HG03342 (cell line): Measurements from ENCODE around the gene MTX1.
A peak's percentile ranks its signal among the peaks of the same experiment; 100 is the strongest.
"Not testable (repeated sequence)": the region's sequence is repeated elsewhere in the genome, so short reads cannot be mapped to it uniquely, and the experiment has no call there.

Experiments
- ATAC-seq: cut with Tn5 transposase; IDR thresholded peaks from one replicate; pipeline ENCODE4 v1.9.1; 2021; ENCODE audit warnings: mild to moderate bottlenecking, moderate library complexity; ENCODE audit not compliant: unreplicated experiment

The MTX1 gene

DNA sequence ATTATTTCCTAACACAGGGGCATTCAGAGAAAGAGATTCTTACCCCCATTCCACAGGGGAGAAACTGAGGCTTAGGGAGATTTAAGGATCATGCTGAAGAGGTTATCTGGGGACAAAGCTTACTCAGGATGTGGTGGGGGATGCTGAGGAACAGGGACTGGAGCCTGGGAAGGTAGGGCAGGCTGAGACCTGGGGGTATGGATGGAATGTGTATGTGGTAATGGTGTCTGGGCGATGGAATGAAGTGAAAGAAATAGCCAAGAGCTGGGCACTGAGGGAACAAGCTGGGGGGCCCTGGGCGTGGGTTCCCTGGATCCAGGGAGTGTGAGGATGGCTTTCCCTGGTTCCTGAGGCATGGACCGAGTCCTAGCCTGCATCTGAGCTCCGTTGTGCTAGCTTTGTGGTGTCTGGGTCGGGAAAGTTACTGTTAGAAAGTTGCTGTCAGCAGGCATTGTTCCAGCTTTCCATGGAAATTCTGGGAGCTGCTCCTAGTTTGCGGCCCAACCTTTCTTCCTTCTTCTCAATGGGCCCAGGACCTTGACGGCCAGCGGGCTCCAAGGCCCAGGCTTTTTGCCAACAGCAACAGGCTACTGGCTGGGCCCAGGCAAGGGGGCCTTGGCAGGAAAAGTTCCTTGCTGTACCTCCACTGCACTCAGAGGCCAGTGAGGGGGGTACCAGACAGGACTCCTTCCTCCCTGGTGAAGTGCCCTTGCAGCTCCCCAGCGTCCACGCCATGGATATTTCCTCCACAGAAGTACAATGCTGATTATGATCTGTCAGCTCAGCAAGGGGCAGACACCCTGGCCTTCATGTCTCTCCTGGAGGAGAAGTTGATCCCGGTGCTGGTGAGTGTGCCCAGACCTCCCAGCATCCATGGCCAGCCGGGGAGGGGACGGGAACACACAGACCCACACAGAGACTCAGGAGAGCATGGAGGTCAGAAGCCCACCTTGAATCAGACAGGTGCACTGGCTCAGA is 23.8 kb downstream of the MTX1 start:
- ATAC-seq, result not testable (repeated sequence)

DNA sequence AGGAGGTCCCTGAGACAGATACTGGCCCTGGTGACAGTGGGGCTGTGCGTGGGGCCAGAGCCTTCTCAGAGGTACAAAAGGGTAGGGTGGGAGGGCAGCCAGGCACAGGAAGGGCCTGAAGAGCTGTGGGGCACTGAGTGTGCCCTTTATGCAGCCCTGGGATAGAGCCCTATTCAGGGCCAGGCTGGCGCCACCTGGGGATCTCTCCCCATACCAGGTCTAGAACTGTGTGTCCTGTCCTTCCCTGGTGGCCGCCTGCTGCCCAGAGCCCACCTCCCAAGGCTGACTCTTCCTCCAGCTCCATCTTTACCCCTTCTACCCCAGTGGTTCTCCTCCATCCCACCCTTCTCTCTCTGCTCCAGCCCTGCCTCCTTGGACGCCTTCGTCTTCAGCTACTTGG is 25.0 kb downstream of the MTX1 start:
- ATAC-seq, result not testable (repeated sequence)

- ATAC-seq, result not testable (repeated sequence)
These were observed 26.9 kb downstream of the MTX1 start for GRCh38 chr1:155235375-155235774.

DNA sequence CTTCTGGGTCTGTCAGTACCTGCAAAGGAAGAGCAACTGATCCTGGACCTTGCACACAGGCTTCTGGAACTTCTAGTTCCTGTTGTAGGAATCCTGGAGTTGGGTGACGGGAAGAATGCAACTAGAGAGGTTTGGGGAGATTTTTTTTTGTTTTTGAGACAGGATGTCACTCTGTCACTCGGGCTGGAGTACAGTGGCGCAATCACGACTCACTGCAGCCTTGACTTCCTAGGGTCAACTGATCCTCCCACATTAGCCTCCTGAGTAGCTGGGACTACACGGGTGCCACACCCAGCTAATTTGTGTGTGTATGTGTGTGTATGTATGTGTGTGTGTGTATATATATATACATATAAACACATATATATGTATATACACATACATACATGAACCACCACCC is 28.0 kb downstream of the MTX1 start:
- no peak for ATAC-seq

GRCh38 chr1:155241069-155241679 is 32.7 kb downstream of the MTX1 start:
- ATAC-seq, result peak; percentile 33

- no peak for ATAC-seq
These were observed 33.4 kb downstream of the MTX1 start for GRCh38 chr1:155241841-155242264.

GRCh38 chr1:155242805-155243358 is 34.4 kb downstream of the MTX1 start:
- no peak for ATAC-seq

DNA sequence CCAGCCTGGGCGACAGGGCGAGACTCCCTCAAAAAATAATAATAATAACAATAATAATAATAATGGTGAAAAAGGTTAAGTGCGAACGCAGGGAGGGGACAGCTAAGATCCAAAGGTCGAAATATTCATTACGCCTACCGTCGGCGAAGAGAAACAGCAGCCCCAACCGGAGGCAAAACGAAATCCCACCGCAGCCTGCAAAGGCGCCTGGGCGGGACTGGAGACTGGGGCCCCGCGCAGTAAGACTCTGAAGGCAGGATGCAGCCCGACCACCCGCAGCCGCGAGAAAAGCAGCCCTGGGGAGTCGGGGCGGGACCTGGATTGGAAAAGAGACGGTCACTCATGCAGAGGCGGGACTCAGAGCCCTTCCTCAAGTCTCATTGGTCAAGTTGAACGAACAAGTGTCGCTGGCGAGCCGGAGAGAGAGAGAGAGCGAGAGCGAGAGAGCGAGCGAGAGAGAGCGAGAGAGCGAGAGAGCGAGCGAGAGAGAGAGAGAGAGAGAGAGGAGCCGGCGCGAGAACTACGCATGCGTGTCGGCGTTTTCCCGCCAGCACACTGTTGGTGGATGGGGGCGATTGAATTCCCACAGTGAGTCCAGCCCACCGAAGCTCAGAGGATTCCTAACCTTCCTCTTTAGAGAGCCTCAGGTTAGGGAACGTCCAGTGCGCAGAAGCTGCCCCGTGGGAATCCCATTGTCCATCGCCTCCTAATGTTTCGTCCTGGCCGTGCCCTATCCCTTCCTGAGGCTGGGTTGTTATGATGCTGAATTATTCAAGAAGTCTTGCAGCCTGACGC is 36.1 kb downstream of the MTX1 start:
- peak; percentile 84 for ATAC-seq

- ATAC-seq, result no peak
These were observed 36.6 kb downstream of the MTX1 start for GRCh38 chr1:155245163-155245524.

DNA sequence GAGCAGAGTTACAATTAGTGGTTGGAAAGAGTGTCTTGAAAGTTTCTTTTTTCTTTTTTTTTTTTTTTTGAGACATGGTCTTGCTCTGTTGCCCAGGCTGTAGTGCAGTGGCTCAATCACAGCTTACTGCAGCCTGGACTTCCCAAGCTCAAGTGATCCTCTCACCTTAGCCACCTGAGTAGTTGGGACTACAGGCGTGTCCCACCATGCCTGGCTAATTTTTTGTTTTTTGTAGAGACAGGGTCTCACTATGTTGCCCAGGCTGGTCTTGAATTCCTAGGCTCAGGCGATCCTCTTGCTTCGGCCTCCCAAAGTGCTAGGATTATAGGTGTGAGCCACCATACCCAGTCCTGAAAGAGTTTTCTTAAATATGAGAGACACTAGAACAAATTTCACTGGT is 38.3 kb downstream of the MTX1 start:
- ATAC-seq, result not testable (repeated sequence)

GRCh38 chr1:155247667-155248553 is 39.4 kb downstream of the MTX1 start:
- ATAC-seq, result no peak

GRCh38 chr1:155250246-155250632 is 41.7 kb downstream of the MTX1 start:
- no peak for ATAC-seq

DNA sequence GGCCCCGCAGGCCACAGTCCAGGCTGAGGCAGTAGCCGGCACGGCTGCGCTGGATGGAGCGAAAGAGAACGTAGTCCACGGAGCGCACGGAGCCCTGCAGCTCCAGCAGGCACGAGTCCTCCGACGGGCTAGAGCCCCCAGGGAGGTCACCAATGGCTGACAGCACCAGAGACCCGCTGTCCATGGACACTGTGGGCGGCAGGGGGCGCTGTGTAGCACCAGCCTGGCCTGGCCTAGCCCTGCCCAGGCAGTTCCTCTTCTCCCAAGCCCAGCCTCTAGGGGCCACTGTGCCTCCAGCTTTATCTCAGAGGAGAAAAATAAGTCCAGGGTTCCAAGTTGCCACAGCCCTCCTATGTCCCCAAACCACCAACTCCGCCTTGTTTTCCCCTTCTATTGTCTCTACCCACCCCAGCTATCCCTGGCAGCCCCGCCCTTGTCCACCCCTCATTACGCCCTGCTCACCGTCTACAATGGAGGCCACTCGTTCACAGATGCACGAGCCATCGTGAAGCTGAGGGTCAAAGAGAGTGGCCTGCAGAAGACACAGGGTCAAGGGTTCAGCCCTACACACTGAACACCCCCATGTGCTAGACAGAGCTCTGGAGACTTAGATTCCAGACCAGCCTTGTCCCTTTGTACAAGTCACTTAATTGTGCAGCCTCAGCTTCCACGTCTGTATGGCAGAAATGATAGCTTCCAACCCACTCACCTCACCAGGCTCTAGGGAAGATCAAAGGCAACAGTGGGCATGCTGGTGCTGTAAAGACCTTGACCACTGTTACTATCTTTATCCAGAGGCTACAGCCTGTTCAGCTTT is 42.3 kb downstream of the MTX1 start:
- peak; percentile 87 for ATAC-seq

GRCh38 chr1:155251566-155251965 is 43.1 kb downstream of the MTX1 start:
- ATAC-seq, result no peak

GRCh38 chr1:155253208-155253607 is 44.7 kb downstream of the MTX1 start:
- no peak for ATAC-seq

- no peak for ATAC-seq
These were observed 45.3 kb downstream of the MTX1 start for GRCh38 chr1:155253797-155254196.

DNA sequence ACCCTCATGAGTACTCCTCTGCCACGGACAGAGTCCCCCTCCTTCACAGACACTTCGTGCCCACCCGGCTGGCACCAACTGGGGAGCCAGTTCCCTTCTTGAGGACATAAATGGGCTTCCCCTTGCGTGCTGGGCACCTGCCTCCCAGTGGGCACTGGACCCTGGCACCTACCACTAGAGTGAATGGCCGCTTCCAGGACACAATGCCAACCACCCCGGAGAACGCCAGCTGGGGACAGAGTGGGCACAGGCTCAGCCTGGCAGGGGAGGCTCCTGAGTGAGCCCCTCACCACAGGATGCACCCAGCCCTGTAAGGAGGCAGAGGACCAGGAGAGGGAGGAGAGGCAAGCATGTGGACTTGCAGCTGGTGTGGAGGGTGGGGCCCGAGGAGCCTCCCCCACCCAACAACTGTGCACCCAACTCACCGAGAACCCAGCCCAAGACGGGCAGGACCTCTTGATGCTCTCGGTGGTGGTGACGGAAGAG is 45.8 kb downstream of the MTX1 start:
- no peak for ATAC-seq

DNA sequence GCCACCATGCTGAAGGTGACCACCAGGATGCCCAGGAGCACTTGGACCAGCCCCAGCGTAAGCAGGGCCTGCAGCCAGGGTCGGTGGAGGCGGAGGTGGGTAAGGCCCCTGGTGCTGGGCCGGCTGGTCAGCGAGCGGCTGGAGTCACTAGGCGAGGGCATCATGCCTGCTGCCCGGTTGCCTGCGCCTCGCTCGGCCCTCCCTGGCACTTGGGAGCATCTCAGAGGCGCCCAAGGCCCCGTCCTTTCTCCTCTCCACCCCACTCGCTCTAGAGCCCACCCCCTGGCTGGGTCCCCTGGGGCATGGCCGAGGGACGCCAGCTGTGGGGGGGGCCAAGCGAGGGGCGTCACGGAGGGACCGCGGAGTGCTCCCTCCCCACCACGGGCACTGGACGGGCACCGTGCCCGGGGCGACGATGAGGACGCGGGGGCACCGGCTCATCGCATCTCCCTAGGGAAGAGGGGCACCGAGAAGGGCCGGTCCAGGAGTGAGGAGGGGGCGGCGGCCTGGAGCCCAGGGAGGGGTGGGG is 46.3 kb downstream of the MTX1 start:
- ATAC-seq, result no peak
